ENCODE measurements around the gene MAK. TPM values are rescaled to one million over a fixed set of nuclear protein-coding genes. Genes with fewer than 3 reads are reported as not detected.
"Not testable (repeated sequence)": the region's sequence is repeated elsewhere in the genome, so short reads cannot be mapped to it uniquely, and the experiment has no call there.

Gene MAK
- total and polyA plus RNA-seq, 2 donors = 0.05 to 0.06 TPM

DNA sequence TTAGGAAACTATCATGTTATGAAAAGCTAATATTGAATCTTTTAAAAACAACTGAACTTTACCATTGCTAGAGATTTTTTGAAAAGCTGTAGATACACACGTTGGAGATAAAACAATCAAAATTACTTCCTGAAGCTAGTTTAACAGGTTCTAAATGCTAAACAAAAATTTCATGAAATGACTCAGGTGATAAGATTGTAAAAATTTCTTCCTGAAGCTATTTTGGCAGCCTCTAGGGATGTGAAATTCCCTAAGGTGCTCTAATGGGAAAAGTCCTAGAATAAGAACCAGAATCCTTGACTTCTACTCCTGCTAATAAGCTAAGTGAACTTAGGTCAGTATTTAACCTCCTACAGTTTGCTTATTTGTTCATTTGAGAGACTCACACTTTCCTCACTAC, 35.0 kb upstream of the MAK start:
- Histone ChIP-seq H3K4me3 (ENCODE audit: low read depth, low read length) (no peak overlapping the region), H3K4me1 (ENCODE audit: insufficient read depth) (no peaks in the 10 kb centered on the region), H3K36me3 (ENCODE audit: insufficient read depth) (no peaks in the 10 kb centered on the region), H3K27ac (ENCODE audit: low read depth) (no peak overlapping the region)
- WGBS = 34% methylated on average over 1 of the region's 1 CpG
- no peak for DNase-seq (ENCODE audit: extremely low spot score)

DNA sequence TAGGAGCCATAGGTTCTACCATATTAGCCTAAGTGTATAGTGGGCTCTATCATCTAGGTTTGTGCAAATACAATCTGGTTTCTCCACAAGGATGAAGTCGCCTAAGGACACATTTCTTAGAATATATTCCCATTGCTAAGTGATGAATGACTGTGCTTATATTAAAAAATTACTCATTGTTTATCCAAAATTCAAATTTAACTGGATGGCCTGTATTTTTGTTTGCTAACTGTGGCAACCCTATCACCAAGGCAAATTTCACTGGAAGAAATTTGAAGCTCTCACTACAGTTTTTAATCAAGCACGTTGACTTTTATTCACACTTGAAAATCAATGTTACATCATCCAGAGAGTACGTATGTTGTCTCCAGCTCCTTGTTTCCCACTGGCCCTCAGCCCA, 29.6 kb upstream of the MAK start:
- H3K27ac ChIP-seq (ENCODE audit: low read depth) = no peak overlapping the region
- DNase-seq (ENCODE audit: extremely low spot score) = no peak
- no peaks in the 10 kb centered on the region for H3K36me3 ChIP-seq (ENCODE audit: insufficient read depth)
- no peaks in the 10 kb centered on the region for H3K4me1 ChIP-seq (ENCODE audit: insufficient read depth)
- no peak overlapping the region for H3K4me3 ChIP-seq (ENCODE audit: low read depth, low read length)
- 90% methylated on average over 3 of the region's 3 CpGs for WGBS

DNA sequence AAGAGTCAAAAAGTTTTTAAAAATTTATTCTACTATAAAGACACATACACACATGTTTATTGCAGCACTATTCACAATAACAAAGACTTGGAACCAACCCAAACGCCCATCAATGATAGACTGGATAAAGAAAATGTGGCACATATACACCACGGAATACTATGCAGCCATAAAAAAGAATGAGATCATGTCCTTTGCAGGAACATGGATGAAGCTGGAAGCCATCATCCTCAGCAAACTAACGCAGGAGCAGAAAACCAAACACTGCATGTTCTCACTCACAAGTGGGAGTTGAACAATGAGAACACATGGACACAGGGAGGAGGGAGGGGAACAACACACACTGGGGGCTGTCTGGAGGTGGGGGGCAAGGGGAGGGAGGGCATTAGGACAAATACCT, 28.4 kb upstream of the MAK start:
- not testable (repeated sequence) for H3K4me3 ChIP-seq (ENCODE audit: low read depth, low read length); H3K36me3 ChIP-seq (ENCODE audit: insufficient read depth); H3K27ac ChIP-seq (ENCODE audit: low read depth); H3K4me1 ChIP-seq (ENCODE audit: insufficient read depth); DNase-seq (ENCODE audit: extremely low spot score)
- 81% methylated on average over 3 of the region's 3 CpGs for WGBS

DNA sequence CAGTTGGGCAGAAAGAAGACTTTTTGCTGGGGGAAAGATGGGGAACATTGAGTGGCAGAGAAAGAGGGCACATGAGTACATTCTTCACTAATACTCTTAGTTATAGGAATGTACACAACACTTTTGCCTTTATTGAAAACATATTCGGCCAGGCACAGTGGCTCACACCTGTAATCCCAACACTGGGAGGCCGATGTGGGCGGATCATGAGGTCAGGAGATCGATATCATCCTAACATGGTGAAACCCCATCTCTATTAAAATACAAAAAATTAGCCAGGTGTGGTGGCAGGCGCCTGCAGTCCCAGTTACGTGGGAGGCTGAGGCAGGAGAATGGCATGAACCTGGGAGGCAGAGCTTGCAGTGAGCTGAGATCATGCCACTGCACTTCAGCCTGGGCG, 24.7 kb upstream of the MAK start:
- H3K4me3 ChIP-seq (ENCODE audit: low read depth, low read length); DNase-seq (ENCODE audit: extremely low spot score); H3K27ac ChIP-seq (ENCODE audit: low read depth); H3K36me3 ChIP-seq (ENCODE audit: insufficient read depth); H3K4me1 ChIP-seq (ENCODE audit: insufficient read depth): not testable (repeated sequence)
- WGBS = 95% methylated on average over 7 of the region's 7 CpGs

DNA sequence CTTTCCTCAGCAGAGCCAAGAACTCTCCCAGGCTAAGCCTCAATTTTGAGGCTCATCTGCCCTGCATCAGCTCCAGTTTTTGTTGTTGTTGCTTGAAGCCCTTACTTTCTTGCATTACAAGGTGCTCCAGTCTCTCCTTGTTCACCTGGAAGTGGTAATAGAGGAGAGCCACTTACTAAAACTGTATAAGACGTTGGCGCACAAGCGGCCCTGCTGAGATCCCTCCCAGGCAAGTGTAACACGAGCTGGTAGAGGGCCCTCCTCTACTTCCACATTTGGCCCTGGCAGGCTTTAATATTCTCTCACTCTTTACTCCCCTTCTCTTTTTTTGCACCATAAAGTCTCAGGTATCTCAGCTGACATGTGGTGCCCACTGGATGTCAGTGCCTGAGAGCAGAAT, 24.0 kb upstream of the MAK start:
- DNase-seq (ENCODE audit: extremely low spot score) = no peak
- Histone ChIP-seq H3K4me3 (ENCODE audit: low read depth, low read length) (no peak overlapping the region), H3K27ac (ENCODE audit: low read depth) (no peak overlapping the region), H3K4me1 (ENCODE audit: insufficient read depth) (no peaks in the 10 kb centered on the region), H3K36me3 (ENCODE audit: insufficient read depth) (no peaks in the 10 kb centered on the region)
- WGBS = 75% methylated on average over 4 of the region's 4 CpGs

DNA sequence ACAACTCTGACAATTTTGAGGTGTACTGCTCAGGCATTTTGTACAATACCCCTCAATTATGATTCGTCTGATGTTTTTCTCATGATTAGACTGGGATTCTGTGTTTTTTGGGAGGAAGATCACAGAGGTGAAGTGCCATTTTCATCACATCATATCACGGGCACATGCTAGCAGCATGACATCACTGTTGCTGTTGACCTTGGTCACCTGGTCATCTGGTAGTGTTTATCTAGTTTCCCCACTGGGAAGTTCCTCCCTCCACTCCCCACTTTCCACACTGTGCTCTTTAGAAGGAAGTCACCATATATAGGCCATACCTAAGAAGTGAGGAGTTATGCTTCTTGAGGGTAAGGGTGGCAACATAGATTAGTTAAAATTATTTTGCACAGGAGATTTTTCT, 22.7 kb upstream of the MAK start:
- no peak overlapping the region for H3K27ac ChIP-seq (ENCODE audit: low read depth)
- H3K4me1 ChIP-seq (ENCODE audit: insufficient read depth) = no peaks in the 10 kb centered on the region
- no peaks in the 10 kb centered on the region for H3K36me3 ChIP-seq (ENCODE audit: insufficient read depth)
- 84% methylated on average over 2 of the region's 2 CpGs for WGBS
- DNase-seq (ENCODE audit: extremely low spot score) = no peak
- no peak overlapping the region for H3K4me3 ChIP-seq (ENCODE audit: low read depth, low read length)

DNA sequence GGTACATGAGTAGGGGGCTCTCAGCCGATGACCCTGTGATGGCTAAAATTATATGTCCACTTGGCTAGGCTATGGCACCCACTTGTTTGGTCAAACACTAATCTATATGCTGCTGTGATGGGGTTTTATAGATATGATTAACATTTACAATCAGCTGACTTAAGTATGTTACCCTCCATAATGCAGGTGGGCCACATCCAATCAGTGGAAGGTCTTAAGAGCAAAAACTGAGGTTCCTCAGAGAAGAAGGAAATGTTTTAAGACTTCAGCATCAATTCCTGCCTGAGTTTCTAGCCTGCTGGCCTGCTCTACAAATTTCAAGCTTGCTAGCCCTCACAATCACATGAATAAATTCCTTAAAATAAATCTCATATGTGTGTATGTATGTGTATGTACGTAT, 18.9 kb upstream of the MAK start:
- Histone ChIP-seq H3K27ac (ENCODE audit: low read depth) (no peak overlapping the region), H3K36me3 (ENCODE audit: insufficient read depth) (no peaks in the 10 kb centered on the region), H3K4me3 (ENCODE audit: low read depth, low read length) (no peak overlapping the region), H3K4me1 (ENCODE audit: insufficient read depth) (no peaks in the 10 kb centered on the region)
- 94% methylated on average over 2 of the region's 2 CpGs for WGBS
- no peak for DNase-seq (ENCODE audit: extremely low spot score)

DNA sequence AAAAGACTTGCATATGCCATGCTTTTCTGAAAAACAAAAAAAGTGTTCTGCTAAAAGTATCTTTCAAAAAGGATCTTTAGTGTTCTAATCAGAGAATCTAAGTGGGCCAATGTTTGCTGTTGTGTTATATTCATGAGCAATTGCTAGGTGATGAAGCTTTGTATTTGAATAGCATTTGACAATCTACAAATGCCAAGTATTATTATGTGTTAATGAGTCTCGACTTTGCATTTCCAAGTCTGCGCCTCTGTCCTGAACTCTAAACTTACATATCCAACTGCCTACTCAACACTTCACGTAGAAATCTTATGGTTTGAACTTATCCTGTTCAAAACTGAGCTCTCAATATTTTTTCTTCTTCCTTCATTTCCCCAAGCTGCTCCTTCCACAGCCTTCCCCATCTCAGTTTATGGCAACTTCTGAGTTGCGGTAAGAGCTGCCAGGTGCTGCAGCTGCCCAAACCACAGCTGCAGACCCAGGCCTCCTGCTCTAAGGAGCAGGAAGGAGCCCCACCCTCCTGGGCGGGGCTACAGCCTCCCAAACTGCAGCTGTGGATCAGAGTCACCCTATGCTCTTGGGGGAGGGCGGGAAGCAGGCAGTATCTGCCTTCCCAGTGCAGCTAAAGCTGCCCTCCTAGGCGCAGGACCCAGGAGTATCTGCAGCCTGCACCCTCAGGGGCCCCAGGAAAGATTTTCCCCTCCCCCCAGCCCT, 16.7 kb upstream of the MAK start:
- Histone ChIP-seq H3K27ac (ENCODE audit: low read depth) (no peak overlapping the region), H3K4me3 (ENCODE audit: low read depth, low read length) (no peak overlapping the region), H3K36me3 (ENCODE audit: insufficient read depth) (no peaks in the 10 kb centered on the region), H3K4me1 (ENCODE audit: insufficient read depth) (no peaks in the 10 kb centered on the region)
- DNase-seq (ENCODE audit: extremely low spot score) = no peak
- WGBS = 83% methylated on average over 7 of the region's 7 CpGs

DNA sequence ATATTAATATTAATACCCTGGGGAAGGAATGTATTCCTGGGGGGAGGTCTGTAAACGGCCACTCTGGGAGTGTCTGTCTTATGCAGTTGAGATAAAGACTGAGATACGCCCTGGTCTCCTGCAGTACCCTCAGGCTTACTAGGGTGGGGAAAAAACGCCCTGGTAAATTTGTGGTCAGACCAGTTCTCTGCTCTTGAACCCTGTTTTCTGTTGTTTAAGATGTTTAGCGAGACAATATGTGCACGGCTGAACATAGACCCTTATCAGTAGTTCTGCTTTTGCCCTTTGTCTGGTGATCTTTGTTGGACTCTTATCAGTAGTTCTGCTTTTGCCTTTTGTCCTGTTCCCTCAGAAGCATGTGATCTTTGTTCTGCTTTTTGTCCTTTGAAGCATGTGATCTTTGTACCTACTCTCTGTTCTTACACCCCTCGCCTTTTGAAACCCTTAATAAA, 15.5 kb upstream of the MAK start:
- H3K4me3 ChIP-seq (ENCODE audit: low read depth, low read length); H3K27ac ChIP-seq (ENCODE audit: low read depth); DNase-seq (ENCODE audit: extremely low spot score); H3K36me3 ChIP-seq (ENCODE audit: insufficient read depth); H3K4me1 ChIP-seq (ENCODE audit: insufficient read depth): not testable (repeated sequence)
- WGBS = 85% methylated on average over 6 of the region's 6 CpGs

DNA sequence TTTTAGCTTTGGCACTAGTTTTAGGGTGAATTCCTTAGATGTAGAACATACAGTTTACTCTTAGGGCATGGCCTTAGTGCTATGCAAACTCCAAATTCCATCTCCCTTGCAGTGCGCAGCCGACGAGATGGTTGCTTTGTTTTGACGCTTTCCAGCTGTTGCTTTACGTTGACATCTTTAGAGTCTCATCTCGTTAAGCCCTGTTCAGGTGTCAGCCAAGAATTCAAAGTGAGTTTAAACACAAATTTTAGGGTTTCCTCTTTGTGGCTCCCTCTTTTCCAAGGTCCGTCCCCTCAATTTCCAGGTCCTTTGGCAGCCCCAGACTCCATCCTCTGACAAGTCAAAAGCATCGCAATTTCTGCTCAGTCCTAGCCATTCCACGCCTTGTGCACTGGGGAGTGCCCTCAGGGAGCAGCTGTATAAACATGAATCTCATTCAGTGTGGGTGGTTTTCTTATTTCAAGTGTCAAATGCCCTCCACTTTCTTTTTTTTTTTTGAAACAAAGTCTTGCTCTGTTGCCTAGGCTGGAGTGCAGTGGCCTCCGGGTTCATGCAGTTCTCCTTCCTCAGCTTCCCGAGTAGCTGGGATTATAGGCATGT, 14.1 kb upstream of the MAK start:
- Histone ChIP-seq H3K4me3 (ENCODE audit: low read depth, low read length) (no peak overlapping the region), H3K4me1 (ENCODE audit: insufficient read depth) (no peaks in the 10 kb centered on the region), H3K27ac (ENCODE audit: low read depth) (no peak overlapping the region), H3K36me3 (ENCODE audit: insufficient read depth) (no peaks in the 10 kb centered on the region)
- WGBS = 51% methylated on average over 11 of the region's 11 CpGs
- DNase-seq (ENCODE audit: extremely low spot score) = no peak

DNA sequence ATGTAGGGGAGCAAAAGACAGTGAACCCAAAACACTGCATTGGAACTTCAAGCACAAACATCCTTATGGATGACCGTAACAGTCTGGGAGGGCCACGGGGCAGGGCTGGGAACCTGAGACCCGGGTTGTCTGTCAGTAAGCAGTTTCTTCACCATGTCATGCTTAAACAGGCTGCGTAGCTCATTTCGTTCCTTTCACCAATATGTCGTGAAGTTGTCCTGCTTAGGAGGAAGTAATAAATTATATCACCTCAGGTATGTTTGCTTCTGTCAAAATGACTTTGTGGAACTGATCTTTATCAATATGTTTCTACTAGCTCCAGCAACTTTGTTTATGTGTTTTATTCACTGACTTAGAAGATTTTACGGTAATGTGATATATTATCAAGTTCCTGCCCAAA, 12.4 kb upstream of the MAK start:
- 65% methylated on average over 7 of the region's 7 CpGs for WGBS
- no peak for DNase-seq (ENCODE audit: extremely low spot score)
- no peaks in the 10 kb centered on the region for H3K4me1 ChIP-seq (ENCODE audit: insufficient read depth)

DNA sequence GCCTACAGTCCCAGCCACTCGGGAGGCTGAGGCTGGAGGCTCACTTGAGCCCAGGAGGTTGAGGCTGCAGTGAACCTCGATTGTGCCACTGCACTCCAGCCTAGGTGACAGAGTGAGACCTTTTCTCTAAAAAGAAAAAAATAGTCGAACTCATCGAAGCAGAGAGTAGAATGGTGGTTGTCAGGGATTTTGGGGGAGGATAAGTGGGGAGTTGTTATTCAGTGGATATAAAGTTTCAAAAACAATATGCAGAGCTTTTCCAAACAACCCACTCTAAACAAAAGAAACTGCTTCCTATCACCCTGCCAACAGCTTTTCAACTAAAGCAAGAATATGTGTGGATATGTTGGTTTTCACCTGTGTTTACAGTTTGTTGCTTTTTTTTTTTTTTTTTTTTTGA, 11.6 kb upstream of the MAK start:
- DNase-seq (ENCODE audit: extremely low spot score) = no peak
- Histone ChIP-seq H3K27ac (ENCODE audit: low read depth) (no peak overlapping the region), H3K4me1 (ENCODE audit: insufficient read depth) (no peaks in the 10 kb centered on the region), H3K4me3 (ENCODE audit: low read depth, low read length) (no peak overlapping the region), H3K36me3 (ENCODE audit: insufficient read depth) (no peaks in the 10 kb centered on the region)
- WGBS = 93% methylated on average over 4 of the region's 4 CpGs

More for the DNA sequence above, 12.4 kb upstream of the MAK start:
- Histone ChIP-seq H3K36me3 (ENCODE audit: insufficient read depth) (no peaks in the 10 kb centered on the region), H3K4me3 (ENCODE audit: low read depth, low read length) (no peak overlapping the region), H3K27ac (ENCODE audit: low read depth) (no peak overlapping the region)

DNA sequence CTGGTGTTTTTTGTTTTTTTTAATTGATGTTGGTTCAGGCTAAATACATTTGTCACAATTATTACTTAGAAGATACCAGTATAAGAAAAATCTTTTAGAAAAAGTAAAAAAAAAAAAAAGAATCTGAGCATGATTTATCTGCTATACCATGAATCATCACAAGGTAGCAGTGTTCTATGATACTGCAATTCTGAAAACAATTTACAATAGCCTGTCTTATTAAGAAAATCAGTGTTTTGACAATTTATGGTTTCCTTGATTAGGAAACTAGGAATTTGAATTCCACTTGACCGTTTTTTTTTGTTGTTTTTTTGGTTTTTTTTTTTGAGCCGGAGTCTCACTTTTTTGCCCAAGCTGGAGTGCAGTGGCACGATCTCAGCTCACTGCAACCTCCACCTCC, 9.3 kb upstream of the MAK start:
- Histone ChIP-seq H3K27ac (ENCODE audit: low read depth) (no peak overlapping the region), H3K36me3 (ENCODE audit: insufficient read depth) (no peaks in the 10 kb centered on the region), H3K4me3 (ENCODE audit: low read depth, low read length) (no peak overlapping the region), H3K4me1 (ENCODE audit: insufficient read depth) (no peaks in the 10 kb centered on the region)
- 82% methylated on average over 3 of the region's 3 CpGs for WGBS
- no peak for DNase-seq (ENCODE audit: extremely low spot score)

DNA sequence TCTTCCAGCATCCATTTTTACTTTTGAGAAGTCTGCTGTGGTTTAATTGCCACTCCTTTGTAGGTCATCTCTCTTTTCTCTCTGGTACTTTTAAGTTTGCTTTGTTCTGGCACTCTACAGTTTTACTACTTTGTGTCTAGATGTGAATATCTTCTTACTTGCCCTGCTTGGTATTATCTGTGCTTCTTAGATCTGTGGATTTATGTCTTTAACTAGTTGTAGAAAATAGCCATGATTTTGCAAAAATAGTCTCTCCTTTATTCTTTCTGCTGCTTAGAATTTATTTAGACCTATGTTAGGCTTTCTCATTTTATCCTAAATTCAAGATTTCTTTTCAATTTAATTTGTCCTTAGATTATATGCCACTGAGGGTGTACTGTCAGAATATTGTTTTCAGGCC, 5.2 kb upstream of the MAK start:
- no peak for DNase-seq (ENCODE audit: extremely low spot score)
- H3K4me3 ChIP-seq (ENCODE audit: low read depth, low read length) = no peak overlapping the region
- H3K4me1 ChIP-seq (ENCODE audit: insufficient read depth) = no peaks in the 10 kb centered on the region
- H3K27ac ChIP-seq (ENCODE audit: low read depth) = no peak overlapping the region
- H3K36me3 ChIP-seq (ENCODE audit: insufficient read depth) = no peaks in the 10 kb centered on the region
